ENCODE data around the gene PNP.

PNP gene

DNA sequence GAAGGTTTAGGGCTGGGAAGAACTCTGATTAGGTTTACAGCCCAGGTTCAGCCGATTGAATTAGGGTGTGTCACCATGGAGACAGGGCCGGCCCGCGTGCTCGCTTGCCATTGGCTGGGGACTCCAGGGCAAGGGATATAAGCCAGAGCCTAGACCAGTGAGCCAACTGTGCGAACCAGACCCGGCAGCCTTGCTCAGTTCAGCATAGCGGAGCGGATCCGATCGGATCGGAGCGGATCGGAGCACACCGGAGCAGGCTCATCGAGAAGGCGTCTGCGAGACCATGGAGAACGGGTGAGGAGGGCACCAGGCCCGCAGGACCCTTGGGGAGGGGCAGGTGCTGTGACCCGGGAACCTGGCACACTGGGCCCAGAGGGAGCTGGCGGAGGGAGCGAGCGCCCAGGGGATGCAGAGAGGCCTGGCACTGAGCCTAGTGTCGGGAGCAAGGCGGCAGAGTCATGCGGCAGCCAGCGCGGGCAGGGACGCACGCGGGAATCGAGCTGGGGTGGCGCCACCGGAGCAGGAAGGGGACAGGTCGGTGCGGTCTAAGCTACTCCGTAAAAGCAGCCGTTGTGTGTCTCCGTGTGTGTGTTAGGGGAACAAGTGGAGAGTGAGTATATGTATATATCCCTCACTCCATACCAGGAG, at the start of gene PNP:
PNP (plus strand) TSS at position 165 of the 648 bp plus-strand sequence; CDS start at position 284, 119 bp downstream.
- TF ChIP-seq, protein P1, sequence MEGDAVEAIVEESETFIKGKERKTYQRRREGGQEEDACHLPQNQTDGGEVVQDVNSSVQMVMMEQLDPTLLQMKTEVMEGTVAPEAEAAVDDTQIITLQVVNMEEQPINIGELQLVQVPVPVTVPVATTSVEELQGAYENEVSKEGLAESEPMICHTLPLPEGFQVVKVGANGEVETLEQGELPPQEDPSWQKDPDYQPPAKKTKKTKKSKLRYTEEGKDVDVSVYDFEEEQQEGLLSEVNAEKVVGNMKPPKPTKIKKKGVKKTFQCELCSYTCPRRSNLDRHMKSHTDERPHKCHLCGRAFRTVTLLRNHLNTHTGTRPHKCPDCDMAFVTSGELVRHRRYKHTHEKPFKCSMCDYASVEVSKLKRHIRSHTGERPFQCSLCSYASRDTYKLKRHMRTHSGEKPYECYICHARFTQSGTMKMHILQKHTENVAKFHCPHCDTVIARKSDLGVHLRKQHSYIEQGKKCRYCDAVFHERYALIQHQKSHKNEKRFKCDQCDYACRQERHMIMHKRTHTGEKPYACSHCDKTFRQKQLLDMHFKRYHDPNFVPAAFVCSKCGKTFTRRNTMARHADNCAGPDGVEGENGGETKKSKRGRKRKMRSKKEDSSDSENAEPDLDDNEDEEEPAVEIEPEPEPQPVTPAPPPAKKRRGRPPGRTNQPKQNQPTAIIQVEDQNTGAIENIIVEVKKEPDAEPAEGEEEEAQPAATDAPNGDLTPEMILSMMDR (IDR thresholded peaks at IDR 0.05): no peak
- intact Hi-C loops (cut with DNase I; ENCODE audit: low total_unique reads): loop anchor here (5.0 kb wide), 1 partner anchor 213 kb away; the partner anchor contains the start of gene RNASE4
- DNase-seq: peak; percentile 88 to 93

DNA sequence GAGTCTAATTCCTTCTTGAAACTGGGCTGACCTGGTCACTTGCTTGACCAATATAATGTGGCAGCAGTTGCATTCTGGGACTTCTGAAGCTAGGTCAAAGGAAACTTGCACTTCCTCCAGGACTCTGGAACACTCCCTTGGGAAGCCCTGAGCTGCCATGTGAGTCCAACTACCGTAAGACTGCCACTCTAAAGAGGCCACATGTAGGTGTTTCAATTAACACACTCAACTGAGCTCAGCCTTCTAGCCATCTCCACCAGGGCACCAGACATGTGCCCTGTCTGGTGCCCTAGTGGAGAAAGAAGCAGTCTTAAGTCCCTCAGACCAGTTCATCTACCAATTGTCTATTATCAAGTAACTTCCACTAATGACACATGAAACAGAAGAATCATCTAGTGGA, 49.8 kb upstream of the PNP start:
- Histone ChIP-seq H3K9me3 (no peaks in the 10 kb centered on the region), H3K4me3 (no peak overlapping the region), H3K36me3 (no peaks in the 10 kb centered on the region), H3K27me3 (no peaks in the 10 kb centered on the region), H3K4me1 (no peaks in the 10 kb centered on the region), H3K27ac (no peak overlapping the region)
- TF ChIP-seq, protein P1 (IDR thresholded peaks at IDR 0.05): no peak
- no peak for DNase-seq
- intact Hi-C loops (cut with DNase I; ENCODE audit: low total_unique reads): loop anchor here (5.0 kb wide), 1 partner anchor 33 kb away; the partner anchor contains the start of gene OSGEP

More for the DNA sequence above, at the start of gene PNP:
- no peaks in the 10 kb centered on the region for H3K9me3 ChIP-seq
- peaks cover 0 to 13% (median 13%) of the 10 kb centered on the region in 3 donors for H3K36me3 ChIP-seq
- no peaks in the 10 kb centered on the region for H3K27me3 ChIP-seq
- H3K4me3 ChIP-seq: peak within 1 kb of the TSS; percentile 56 to 79
- peak within 1 kb of the TSS; percentile 79 to 89 for H3K27ac ChIP-seq
- H3K4me1 ChIP-seq: peaks cover 0 to 18% (median 10%) of the 10 kb centered on the region in 4 donors

DNA sequence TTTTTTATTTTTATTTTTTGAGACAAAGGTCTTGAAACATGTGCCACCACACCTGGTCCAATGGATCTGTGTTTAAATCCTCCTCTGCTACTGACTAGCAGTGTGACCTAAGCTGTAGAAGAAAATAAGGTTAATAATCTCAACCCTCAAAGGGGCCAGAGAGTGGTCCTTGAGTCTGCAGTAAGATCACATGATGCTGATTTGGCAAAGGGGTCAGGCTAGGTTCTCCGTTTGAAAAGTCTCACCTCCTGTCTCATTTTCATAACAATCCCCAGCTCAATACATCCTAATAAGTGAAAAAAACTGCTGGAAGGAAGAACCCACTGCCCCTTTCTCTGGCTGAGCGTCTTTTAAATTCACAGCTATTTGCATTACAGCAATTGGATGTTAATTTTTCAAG, 47.9 kb upstream of the PNP start:
- no peaks in the 10 kb centered on the region for H3K27me3 ChIP-seq
- no peak overlapping the region for H3K4me3 ChIP-seq
- no peaks in the 10 kb centered on the region for H3K36me3 ChIP-seq
- no peak for DNase-seq
- TF ChIP-seq, protein P1 (IDR thresholded peaks at IDR 0.05): no peak
- intact Hi-C loops (cut with DNase I; ENCODE audit: low total_unique reads): no loop called here
- H3K9me3 ChIP-seq: no peaks in the 10 kb centered on the region
- no peaks in the 10 kb centered on the region for H3K4me1 ChIP-seq
- no peak overlapping the region for H3K27ac ChIP-seq

DNA sequence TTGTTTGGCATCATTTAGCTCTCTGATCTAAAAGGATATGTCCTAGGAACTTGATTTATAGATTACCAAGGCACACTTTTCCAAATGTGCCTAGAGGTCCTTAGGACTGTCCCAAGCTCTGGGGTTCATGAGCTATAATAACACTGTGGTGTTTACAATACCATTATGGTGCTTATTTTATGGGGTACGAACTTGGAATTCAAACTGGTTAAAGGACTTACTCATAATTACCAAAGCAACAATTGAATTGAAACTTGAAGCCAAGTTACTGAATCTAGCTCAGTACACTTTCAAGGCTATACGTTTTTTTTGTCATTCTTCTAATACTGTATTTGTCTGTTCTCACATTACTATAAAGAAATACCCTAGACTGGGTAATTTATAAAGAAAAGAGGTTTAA, 46.3 kb upstream of the PNP start:
- TF ChIP-seq, protein P1 (IDR thresholded peaks at IDR 0.05): no peak
- H3K4me3 ChIP-seq: no peak overlapping the region
- no peaks in the 10 kb centered on the region for H3K4me1 ChIP-seq
- no peaks in the 10 kb centered on the region for H3K9me3 ChIP-seq
- DNase-seq: no peak
- H3K36me3 ChIP-seq: no peaks in the 10 kb centered on the region
- H3K27me3 ChIP-seq: no peaks in the 10 kb centered on the region
- intact Hi-C loops (cut with DNase I; ENCODE audit: low total_unique reads): no loop called here
- H3K27ac ChIP-seq: no peak overlapping the region

DNA sequence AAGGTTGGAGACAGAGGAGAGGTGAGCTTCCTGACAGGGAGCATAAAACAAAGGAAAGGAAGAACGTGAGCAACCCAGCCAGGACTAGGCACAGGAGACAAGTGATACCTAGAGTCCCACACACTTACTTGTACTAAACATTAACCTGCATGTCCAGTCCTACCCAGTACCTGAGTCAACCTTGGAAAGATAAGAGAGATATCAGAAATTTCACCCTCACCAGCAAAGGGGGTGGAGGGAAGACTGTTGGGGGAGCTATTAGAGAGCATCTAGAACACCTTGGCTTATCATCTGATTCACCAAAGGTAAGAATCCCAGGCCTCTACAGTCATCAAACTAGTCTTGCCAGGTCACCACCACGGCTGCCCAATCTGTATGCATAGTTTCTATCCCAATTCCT, 44.4 kb upstream of the PNP start:
- Histone ChIP-seq H3K36me3 (no peaks in the 10 kb centered on the region), H3K27me3 (no peaks in the 10 kb centered on the region), H3K9me3 (no peaks in the 10 kb centered on the region), H3K4me1 (peaks cover 0 to 1% (median 0%) of the 10 kb centered on the region in 4 donors), H3K27ac (no peak overlapping the region), H3K4me3 (no peak overlapping the region)
- intact Hi-C loops (cut with DNase I; ENCODE audit: low total_unique reads): no loop called here
- no peak for DNase-seq
- TF ChIP-seq, protein P1 (IDR thresholded peaks at IDR 0.05): no peak
